ENCODE data around the gene EHD1.

EHD1 gene

DNA sequence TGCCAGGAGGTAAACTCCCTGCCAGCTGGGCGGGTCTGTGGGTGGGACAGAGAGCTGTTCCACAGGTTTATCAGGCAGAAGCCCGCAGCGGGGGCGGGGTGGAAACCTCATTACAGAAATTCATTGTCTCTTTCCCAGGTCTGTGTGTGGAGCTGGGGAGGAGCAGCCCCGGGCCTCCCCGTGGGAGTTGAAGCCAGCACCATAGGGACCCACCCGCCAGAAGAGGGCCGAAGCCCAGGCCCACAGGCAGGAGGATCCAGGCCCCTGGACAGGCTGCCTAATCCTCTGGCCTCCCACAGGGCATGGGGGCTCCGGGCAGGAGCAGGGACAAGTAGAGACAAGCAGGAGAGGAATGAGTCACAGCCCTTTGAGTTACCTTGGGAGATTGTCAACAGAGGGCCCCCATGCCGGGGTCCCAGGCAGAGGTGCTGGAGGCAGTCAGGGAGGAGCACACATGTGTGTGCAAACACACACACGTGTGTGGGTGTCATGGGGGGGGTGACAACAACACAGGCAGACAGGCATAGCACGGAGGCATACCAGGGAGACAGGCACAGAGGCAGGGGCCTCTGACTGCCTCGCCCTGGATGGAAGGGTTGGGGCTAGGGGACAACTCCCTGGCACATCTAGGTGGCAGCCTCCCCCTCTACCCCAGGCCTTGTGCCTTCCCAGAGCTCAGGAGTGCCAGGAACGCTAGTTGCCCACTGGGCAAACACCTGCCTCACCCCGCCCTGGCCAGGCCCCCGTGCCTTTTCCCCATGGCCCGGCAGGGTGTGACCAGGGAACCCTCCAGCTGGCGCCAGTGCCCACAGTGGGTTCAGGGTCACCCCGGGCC is 35.4 kb downstream of the EHD1 start:
- no peak for DNase-seq (ENCODE audit: low read depth in 2 of 2)
- no peak overlapping the region for H3K4me3 ChIP-seq (replicated peaks in 1 of 2; ENCODE audit: low read depth in 2 of 2, low read length in 2 of 2)
- TF ChIP-seq, protein P1, sequence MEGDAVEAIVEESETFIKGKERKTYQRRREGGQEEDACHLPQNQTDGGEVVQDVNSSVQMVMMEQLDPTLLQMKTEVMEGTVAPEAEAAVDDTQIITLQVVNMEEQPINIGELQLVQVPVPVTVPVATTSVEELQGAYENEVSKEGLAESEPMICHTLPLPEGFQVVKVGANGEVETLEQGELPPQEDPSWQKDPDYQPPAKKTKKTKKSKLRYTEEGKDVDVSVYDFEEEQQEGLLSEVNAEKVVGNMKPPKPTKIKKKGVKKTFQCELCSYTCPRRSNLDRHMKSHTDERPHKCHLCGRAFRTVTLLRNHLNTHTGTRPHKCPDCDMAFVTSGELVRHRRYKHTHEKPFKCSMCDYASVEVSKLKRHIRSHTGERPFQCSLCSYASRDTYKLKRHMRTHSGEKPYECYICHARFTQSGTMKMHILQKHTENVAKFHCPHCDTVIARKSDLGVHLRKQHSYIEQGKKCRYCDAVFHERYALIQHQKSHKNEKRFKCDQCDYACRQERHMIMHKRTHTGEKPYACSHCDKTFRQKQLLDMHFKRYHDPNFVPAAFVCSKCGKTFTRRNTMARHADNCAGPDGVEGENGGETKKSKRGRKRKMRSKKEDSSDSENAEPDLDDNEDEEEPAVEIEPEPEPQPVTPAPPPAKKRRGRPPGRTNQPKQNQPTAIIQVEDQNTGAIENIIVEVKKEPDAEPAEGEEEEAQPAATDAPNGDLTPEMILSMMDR (IDR thresholded peaks at IDR 0.05; ENCODE audit: low read depth, low read length), result no peak

DNA sequence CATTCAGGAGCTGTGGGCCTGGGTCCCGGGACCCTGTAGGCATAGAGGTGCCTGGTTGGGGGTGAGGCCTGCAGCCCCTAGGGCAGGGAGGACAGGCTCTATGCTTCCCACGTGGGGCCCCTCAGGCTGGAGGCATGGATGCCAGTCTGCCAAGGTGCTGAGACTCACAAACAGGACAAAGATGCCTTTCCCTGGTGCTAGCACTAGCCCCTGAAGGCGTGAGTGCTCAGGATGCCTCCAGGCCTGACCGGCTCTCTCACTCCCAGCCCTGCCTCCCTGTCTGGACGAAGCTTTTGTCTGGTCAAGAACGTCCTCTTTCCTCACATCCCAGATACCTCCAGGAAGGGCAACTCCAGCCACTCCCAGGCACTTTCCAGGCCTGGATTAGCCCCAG is 36.1 kb downstream of the EHD1 start:
- TF ChIP-seq, protein P1 (IDR thresholded peaks at IDR 0.05; ENCODE audit: low read depth, low read length), result no peak
- no peak overlapping the region for H3K4me3 ChIP-seq (replicated peaks in 1 of 2; ENCODE audit: low read depth in 2 of 2, low read length in 2 of 2)
- DNase-seq (ENCODE audit: low read depth in 2 of 2), result no peak

DNA sequence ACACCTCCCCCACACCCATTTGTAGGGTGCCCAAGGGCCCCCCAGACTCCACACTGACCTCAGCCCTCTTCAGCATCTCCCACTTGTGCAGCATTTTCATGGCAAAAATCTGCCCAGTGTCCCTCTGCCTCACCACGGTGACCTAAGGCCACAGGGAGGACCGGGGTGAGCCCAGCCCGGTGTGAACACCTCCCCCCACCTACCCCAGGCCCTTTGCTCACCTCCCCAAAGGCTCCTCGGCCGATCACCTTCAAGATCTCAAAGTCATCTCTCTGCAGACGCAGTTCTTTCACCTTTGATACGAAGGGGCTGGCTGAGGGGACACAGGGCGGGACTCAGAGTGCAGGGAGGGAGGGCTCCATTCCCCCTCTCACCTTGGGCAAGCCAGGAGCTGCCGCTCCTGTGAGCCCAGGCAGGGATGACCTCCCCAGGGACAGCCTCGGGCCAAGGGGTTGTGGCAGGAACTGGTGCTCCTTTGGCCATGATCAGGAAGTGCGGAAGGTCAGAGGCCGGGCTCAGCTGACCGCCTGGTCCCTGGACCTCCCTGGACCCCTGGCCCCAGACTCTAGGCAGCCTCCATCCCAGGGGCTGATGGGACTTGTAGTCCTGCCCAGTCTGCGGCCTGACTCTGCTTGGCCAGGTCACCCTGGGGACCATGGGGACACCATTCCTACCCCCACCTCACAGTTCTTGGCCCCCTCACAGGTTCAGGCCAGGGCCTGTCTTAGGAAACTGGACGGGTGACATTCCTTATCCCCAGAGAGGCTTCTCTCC is 36.6 kb downstream of the EHD1 start:
- DNase-seq (ENCODE audit: low read depth in 2 of 2), result no peak
- no peak overlapping the region for H3K4me3 ChIP-seq (replicated peaks in 1 of 2; ENCODE audit: low read depth in 2 of 2, low read length in 2 of 2)
- TF ChIP-seq, protein P1 (IDR thresholded peaks at IDR 0.05; ENCODE audit: low read depth, low read length), result no peak

DNA sequence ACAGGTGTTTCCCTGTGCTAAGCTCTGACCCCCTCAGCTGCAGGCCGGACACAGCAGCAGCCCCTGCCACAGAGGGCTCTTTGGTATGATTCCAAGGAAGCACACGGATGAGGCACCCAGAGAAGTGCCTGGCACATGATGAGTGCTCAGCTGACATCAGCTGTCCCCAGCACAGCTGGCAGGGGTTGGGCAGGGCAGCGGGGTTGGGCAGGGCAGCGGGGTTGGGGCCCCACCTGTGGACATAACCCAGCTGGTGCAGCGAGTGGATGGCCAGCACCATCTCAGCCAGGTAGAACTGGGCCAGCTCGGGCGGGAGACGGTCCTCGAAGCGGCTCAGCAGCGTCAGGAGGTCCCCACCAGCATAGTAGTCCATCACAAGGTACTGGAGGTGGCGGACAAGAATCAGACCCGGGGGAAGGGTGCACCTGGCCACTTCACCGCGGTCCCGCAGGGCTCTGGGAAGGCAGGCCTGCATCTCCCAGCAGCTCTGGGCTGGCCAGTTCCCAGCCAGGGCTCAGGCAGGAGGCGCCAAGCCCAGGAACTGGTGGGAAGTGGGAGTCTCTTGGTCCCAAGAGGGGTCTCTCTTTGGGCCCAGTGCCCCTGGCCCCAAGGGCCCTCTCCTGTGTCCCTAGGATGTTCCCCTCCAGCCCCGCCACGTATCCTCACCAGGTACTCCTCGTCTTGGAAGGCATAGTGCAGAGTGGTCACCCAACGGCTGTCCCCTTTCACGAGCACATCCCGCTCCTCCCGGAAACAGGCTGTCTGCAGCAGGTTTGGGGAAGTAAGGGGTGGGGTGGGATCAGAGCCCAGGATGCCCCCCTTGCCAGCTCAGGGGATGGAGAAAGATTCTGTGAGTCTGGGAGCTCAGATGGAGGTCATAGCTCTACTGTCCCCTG is 38.3 kb downstream of the EHD1 start:
- TF ChIP-seq, protein P1 (IDR thresholded peaks at IDR 0.05; ENCODE audit: low read depth, low read length), result no peak
- DNase-seq (ENCODE audit: low read depth in 2 of 2), result no peak
- H3K4me3 ChIP-seq (replicated peaks in 1 of 2; ENCODE audit: low read depth in 2 of 2, low read length in 2 of 2), result no peak overlapping the region

DNA sequence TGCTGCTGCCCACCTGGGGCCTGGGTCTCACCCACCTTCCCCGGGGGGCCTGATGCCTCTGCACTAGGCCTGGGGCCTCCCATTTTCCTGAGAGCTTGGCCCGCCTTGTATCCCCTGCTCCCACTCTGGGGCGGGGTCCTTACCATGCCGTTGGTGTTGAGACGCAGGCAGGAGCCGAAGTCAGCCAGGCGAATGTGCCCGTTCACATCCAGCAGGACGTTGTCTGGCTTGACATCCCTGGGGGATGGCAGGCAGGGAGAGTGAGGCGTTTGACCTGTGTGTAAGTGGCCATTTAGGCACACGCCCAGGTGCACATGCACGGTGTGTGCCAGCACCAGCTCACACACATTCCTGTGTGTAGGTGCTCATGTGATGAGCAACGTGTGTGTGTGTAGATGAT is 39.1 kb downstream of the EHD1 start:
- no peak overlapping the region for H3K4me3 ChIP-seq (replicated peaks in 1 of 2; ENCODE audit: low read depth in 2 of 2, low read length in 2 of 2)
- DNase-seq (ENCODE audit: low read depth in 2 of 2), result no peak
- TF ChIP-seq, protein P1 (IDR thresholded peaks at IDR 0.05; ENCODE audit: low read depth, low read length), result no peak

DNA sequence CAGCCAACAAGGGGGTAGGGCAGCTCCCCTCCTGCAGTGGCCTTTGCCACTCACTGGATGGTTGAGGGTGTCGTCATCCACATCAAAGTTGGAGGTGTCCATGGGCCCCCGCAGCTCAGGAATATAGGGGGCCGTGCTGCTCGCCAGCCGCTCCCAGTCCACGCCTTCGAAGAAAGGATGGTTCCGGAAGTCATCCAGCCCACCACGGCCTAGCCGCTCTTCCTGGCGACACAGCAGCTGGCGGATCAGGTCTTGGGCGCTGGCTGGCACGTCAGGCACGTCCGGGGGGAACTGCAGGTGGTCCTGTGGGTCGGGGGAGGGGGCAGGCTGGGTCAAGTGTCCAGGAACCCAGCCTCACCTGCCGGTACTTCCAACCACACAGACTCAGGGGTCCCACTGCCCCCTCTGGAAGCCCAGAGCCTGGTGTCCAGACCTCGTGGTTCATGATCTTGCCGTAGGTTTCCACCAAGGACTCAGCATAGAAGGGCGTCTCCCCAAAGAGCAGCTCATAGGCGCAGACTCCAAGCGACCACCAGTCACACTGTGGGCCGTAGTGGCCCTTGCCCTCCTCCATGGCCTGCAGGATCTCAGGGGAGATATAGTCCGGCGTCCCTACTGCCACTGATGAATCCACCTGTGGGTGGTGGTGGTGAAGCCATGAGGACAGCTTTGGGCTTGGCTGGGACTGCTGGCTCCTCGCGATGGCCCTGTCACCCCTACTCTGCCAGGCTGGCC is 39.7 kb downstream of the EHD1 start:
- no peak overlapping the region for H3K4me3 ChIP-seq (replicated peaks in 1 of 2; ENCODE audit: low read depth in 2 of 2, low read length in 2 of 2)
- DNase-seq (ENCODE audit: low read depth in 2 of 2), result no peak
- TF ChIP-seq, protein P1 (IDR thresholded peaks at IDR 0.05; ENCODE audit: low read depth, low read length), result no peak
